NCI-H128 (cell line): ENCODE data around the gene ZNF165.
A peak's percentile ranks its signal among the peaks of the same experiment; 100 is the strongest.
"Not testable (repeated sequence)": the region's sequence is repeated elsewhere in the genome, so short reads cannot be mapped to it uniquely, and the experiment has no call there.

ENCODE experiments used
- DNase-seq: peaks from one replicate; lab custom pipeline; 2025; ENCODE audit not compliant: unreplicated experiment; lab: John Stamatoyannopoulos, UW

ZNF165 gene

DNA sequence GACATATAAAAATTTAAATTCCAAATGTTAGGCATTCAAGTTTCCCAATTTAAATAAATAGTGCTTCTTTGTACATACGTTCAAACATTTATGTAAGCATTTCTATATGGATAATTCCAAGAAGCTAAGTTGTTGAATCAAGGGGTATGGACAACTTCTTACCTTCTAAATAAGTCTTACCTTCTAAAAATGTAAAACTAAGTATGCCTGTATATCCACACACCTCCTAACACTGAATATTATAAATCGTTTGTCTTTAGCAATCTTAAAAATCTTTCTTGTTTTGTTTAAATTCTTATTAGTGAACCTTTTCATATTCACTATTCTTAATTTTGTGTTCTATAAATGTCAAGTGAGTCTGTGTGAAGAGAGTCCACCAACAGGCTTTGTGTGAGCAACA lies 41.5 kb downstream of the ZNF165 start:
- DNase-seq: no peak

- DNase-seq: not testable (repeated sequence)
Measured at GRCh38 chr6:28122283-28122682, 41.9 kb downstream of the ZNF165 start.

DNA sequence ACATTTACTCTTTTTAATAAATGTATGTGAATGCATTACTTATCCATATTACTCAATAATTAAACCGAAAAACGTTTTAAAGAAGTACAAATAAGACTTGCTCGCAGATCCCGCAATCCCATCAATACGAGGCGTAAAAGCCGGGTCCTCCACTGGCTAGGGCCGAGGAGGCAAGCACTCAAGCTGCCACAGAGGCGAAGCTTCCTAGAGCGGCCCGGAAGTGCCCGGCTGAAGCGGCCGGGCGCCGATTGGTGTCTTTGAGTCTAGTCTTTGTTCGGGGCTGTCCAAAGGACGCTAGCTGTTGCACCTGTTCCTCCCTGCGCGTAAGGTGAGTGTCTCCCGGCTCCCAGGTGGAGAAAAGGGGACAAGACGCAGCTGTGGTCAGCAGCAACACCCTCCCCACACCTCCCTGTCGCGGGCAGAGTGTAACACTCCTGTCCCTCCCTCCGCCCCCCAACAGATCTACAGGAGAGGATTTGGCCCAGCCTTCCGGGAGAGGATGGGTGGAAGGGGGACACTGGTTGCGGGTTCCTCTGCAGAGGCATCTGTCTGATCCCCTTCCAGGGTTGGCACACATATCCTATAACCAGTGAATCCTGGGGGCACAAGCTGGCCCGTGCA lies 44.1 kb downstream of the ZNF165 start, which contains the start of gene ZSCAN16:
TSS of gene ZSCAN16 (plus strand) at position 260 of the 621 bp plus-strand sequence. CDS start 835 bp downstream, outside the sequence.
- DNase-seq: peak; percentile 77

- no peak for DNase-seq
Measured at GRCh38 chr6:28124971-28125353, 44.6 kb downstream of the ZNF165 start.

DNA sequence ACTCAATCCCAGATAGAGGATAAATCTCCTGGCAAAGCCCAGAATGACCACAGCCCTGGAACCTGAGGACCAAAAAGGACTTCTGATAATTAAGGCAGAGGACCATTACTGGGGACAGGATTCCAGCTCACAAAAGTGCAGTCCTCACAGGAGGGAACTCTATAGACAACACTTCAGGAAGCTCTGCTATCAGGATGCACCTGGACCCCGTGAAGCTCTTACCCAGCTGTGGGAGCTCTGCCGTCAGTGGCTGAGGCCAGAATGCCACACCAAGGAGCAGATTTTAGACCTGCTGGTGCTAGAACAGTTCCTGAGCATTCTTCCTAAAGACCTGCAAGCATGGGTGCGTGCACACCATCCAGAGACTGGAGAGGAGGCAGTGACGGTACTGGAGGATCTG lies 45.0 kb downstream of the ZNF165 start:
- DNase-seq: no peak

DNA sequence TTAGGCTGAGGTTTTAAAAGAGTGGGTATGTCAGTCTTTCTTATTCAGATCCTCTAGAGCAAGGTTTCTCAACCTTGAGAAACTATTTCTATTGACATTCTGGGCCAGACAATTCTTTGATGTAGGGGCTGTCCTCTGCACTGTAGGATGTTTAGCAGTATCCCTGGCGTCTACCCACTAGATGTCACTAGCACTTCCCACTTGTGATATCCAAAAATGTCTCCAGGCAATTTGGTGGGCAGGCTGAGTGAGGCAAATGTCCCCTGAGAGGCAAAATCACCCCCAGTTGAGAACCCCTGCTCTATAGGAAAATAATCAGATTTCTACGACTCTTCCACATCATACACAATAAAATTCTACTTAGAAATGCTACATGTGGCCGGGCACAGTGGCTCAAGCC lies 53.6 kb downstream of the ZNF165 start:
- peak; percentile 2 for DNase-seq

DNA sequence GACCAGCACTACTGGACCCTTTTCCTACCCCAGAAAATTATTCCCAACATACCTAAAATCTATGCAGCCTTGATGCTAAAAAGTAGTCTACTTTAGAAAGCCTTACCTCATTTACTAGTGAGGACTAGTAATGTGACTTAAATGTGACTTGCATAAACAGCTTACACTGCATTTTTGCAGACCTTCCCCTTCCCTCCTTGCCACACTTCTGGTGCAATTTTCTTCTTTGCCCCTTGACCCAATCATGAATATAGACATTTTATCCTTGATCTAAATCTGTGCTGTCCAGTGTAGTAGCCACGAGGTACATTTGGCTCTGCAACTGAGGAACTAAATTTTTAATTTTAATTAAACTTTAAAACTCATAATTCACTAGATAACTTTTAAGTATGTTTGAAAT lies 54.3 kb downstream of the ZNF165 start:
- no peak for DNase-seq

DNA sequence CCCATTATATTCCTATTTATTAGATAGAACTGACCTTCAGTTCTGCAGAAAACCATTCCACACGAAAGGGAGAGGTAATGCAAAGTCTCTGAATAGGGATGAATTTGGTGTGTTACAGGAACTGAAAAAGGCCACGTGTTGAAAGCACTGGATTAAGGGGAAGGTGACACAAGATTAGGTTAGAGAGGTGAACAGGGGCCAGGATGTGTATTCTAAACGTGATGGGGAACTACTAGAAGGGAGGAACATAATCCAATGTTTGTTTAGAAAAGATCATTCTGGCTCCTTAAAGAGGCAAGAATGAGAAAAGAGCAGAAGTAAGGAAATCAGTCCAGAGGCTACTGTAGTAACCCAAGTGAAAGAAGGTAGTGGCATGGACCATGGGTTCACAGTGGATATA lies 55.0 kb downstream of the ZNF165 start:
- DNase-seq: no peak

GRCh38 chr6:28136585-28137504 lies 56.5 kb downstream of the ZNF165 start:
- DNase-seq: peak; percentile 84

- DNase-seq: no peak
Measured at GRCh38 chr6:28137505-28137981, 57.2 kb downstream of the ZNF165 start.
